NCI-H1105 treated with DMSO at 0.1 percent for 48 hours (cell line): ENCODE data around the gene NPIPA1.
"Not testable (repeated sequence)": the region's sequence is repeated elsewhere in the genome, so short reads cannot be mapped to it uniquely, and the experiment has no call there.

ENCODE experiments used
- DNase-seq: peaks from one replicate; lab custom pipeline; 2025; lab: John Stamatoyannopoulos, UW

NPIPA1 gene

DNA sequence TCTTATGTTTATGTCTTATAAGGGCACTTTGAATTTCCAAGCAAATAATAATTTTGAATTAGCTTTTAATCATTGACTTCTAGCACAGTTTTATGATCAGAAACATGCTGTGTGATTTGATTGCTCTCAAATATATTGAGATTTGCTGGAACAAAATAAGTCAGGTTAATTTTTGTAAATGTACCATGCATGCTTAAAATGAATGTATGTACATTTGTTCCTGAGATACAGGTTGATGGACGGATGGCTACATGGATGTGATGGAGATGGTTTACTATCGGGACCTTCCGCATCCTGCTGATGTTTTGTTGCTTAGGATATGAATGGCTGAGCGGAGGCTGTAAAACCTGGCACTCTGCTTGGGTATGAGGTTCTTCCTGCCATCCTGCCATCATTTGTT, at the start of gene NPIPA1:
TSS of gene NPIPA1 (plus strand) at position 301 of the 400 bp plus-strand sequence. CDS start at position 301, 0 bp downstream.
- DNase-seq: not testable (repeated sequence)

DNA sequence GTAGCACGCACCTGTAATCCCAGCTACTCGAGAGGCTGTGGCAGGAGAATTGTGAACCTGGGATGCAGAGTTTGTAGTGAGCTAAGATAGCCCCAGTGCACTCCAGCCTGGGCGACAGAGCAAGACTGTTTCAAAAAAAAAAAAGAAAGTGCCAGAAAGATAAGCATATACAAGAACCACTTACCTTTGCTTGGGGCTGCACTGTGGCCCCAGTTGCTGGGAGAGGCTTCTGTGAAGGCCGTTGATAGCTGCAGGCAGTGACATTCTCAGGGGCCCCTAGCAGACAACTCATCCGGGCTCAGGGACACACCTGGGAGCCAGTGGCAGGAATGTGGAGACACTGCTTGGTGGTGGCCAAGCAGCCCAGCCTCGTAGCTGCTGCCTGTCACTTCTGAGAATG, 45.1 kb upstream of the NPIPA1 start:
- DNase-seq: not testable (repeated sequence)

DNA sequence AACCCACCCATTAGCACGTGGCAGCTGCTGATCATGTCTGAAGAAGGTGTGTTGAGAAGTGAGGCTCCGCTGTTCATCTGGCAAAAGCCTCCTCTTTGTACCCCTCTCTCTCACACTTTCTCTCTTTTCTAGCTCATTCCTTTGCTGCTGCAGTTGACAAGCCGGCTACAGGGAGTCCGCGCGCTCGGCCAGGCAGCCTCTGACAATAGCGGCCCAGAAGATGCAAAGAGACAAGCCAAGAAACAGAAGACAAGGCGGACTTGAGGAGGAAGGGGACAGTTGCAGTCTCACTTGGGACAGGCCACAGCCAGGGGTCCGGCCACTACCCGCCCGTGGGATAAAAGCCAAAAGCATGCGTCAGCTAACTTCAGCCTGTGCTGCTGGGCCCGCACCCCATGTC, 41.9 kb upstream of the NPIPA1 start:
- not testable (repeated sequence) for DNase-seq

DNA sequence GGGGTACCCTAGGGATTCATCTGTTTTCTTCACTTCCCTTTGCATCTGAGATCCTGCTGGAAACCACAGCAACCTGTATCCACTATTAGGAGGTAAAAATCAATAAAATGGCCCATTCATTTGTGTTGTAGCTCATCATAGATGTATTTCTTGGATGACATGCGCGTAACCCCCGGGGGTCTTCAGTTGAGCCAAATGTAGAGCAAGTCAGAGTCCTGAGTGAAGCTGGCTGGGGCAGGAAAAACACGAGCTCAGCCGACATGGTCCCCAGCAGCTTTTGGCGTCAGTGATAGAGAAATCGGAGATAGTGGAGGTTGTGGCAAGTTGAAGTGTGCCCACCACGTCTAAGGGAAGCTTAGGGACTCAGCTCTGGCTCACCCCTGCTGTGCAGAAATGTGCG, 41.2 kb upstream of the NPIPA1 start:
- DNase-seq: not testable (repeated sequence)

- not testable (repeated sequence) for DNase-seq
Measured at GRCh38 chr16:14897006-14897664, 40.1 kb upstream of the NPIPA1 start.

GRCh38 chr16:14898162-14898561, 39.1 kb upstream of the NPIPA1 start:
- DNase-seq: not testable (repeated sequence)

- DNase-seq: not testable (repeated sequence)
Measured at GRCh38 chr16:14903191-14903957, 33.9 kb upstream of the NPIPA1 start.

DNA sequence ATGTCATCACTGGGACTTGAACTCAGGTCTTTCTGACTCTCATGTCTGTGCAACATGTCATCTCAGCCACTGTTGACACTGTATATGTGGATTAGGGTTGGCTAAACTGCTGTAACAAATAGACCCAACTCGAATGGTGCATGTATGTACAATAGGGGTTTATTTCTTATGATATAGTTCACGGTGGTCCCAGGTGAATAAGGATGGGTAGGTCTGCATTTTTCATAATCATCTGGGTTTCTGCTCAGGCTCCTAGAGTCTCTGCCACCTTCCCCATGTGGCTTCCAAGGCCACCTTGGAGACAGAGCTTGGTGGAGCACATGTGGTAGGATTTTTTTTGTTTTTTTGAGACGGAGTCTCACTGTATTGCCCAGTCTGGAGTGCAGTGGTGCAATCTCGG, 27.5 kb upstream of the NPIPA1 start:
- not testable (repeated sequence) for DNase-seq

GRCh38 chr16:14910833-14911629, 26.2 kb upstream of the NPIPA1 start:
- DNase-seq: not testable (repeated sequence)

DNA sequence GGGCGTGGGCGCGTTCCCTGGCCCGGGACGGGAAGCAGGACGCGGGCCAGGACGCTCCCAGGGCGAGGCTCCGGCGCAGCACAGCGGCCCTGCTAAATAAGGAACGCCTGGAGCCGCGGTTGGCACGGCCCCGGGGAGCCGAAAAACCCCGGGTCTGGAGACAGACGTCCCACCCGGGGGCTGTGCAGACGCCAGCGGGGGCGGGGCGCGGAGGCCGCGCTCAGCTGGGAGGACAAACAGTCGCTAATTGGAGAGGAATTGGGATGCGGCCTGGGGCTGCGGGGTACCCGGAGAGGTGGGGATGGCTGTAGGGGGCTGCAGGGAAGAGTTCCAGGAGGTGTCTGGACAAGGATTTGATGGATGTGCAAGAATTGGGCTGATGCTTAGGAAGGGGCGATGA, 25.3 kb upstream of the NPIPA1 start:
- not testable (repeated sequence) for DNase-seq

DNA sequence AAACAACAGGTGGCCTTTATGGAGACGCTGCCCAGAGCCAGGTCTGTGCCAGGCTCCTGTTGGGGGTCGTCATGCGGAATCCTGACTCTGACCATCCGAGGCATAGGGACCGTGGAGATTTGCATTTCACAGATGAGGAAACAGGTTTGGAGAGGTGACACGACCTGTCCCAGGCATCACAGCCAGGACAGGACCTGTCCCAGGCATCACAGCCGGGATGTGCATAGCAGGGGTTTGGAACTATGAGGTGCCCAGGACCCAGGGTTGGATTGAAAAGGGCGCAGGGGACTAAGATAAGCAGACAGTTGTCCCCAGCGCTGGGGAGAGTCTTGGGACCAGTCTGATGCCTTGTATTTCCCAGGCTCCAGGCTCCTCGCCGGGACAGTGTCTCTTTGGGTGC, 24.7 kb upstream of the NPIPA1 start:
- not testable (repeated sequence) for DNase-seq

DNA sequence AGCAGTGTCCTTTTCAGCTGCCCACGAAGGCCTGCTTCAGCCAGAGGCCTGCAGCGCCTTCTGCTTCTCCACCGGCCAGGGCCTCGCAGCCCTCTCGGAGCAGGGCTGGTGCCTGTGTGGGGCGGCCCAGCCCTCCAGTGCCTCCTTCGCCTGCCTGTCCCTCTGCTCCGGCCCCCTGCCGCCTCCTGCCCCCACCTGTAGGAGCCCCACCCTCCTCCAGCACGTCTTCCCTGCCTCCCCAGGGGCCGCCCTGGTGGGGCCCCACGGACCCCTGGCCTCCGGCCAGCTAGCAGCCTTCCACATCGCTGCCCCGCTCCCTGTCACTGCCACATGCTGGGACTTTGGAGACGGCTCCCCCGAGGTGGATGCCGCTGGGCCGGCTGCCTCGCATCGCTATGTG, 18.7 kb upstream of the NPIPA1 start:
- DNase-seq: not testable (repeated sequence)

DNA sequence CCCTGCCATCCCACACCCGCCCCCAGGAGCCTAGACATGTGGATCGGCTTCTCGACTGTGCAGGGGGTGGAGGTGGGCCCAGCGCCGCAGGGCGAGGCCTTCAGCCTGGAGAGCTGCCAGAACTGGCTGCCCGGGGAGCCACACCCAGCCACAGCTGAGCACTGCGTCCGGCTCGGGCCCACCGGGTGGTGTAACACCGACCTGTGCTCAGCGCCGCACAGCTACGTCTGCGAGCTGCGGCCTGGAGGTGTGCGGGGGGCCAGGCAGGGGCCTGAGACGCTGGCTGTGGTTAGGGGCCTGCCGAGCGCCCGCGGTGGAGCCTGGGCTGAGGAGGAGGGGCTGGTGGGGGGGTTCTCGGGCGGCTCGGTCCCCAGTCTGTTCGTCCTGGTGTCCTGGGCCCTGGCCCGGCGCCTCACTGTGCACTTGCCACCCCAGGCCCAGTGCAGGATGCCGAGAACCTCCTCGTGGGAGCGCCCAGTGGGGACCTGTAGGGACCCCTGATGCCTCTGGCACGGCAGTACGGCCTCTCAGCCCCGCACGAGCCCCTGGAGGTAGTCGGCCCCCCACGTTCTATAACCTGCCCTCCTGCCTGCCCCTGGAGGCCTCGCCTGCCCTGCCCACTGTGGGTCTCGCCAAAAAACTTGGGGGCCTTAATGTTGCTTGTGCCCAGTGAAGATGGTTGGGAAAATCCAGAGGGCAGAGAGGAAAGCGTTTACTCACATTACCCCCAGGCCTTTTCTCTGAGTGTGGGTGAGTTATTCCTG, 17.2 kb upstream of the NPIPA1 start:
- not testable (repeated sequence) for DNase-seq

GRCh38 chr16:14922285-14922684, 15.0 kb upstream of the NPIPA1 start:
- not testable (repeated sequence) for DNase-seq

DNA sequence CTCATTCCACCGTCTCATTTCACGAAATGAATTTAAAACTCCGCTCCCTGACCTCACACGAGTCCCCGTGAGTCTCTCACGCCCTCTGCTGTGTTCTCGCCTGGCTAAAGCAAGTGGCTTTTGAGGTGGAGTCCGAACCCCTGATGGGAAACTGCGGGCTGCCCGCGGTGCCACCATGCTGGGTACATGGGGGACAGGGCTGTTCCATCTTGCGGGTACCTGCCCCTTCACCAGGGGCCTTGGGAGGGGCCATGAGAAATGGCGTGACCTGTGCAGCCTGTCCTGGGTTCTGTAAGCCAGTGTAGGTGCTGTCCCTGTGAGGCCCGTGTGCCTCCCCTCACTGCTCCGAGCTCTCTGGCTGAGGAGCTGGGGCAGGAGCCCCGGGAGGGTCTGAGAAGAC, 14.3 kb upstream of the NPIPA1 start:
- DNase-seq: not testable (repeated sequence)

- not testable (repeated sequence) for DNase-seq
Measured at GRCh38 chr16:14923394-14924088, 13.7 kb upstream of the NPIPA1 start.

DNA sequence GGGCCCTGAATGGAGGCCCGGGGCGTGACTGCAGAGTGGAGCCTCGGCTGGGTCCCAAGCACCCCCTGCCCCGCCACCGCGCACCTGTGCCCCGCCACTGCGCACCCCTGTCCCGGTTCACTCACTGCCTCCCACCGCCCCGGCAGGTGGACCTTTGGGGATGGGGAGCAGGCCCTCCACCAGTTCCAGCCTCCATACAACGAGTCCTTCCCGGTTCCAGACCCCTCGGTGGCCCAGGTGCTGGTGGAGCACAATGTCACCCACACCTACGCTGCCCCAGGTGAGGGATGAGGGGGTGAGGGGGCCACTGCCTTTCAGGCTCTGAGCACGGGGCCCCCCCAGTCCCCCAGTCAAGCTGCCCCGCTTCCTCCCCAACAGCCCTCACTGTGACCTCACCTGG, 12.9 kb upstream of the NPIPA1 start:
- DNase-seq: not testable (repeated sequence)

DNA sequence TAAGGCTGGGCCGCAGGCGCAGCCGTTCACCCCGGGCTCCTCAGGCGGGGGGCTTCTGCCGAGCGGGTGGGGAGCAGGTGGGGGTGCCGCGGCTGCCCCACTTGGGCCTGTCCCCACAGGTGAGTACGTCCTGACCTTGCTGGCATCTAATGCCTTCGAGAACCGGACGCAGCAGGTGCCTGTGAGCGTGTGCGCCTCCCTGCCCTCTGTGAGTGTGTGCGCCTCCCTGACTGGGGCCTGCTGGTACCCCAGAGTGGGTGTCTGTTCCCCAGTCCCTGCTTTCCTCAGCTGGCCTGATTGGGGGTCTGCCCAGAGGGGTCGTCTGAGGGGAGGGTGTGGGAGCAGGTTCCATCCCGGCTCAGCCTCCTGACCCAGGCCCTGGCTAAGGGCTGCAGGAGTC, 12.3 kb upstream of the NPIPA1 start:
- DNase-seq: not testable (repeated sequence)

GRCh38 chr16:14928064-14928714, 9.1 kb upstream of the NPIPA1 start:
- DNase-seq: not testable (repeated sequence)

DNA sequence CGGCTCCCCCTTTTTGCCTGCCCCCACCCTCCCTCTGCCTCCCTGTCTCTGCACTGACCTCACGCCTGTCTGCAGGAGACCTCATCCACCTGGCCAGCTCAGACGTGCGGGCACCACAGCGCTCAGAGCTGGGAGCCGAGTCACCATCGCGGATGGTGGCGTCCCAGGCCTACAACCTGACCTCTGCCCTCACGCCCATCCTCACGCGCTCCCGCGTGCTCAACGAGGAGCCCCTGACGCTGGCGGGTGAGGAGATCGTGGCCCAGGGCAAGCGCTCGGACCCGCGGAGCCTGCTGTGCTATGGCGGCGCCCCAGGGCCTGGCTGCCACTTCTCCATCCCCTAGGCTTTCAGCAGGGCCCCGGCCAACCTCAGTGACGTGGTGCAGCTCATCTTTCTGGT, 8.1 kb upstream of the NPIPA1 start:
- DNase-seq: not testable (repeated sequence)
